HG02642 (cell line): ENCODE data around the gene TBX15.

Experiments
- ATAC-seq: cut with Tn5 transposase; IDR thresholded peaks from one replicate; pipeline ENCODE4 v1.9.1; 2021; ENCODE audit warnings: mild to moderate bottlenecking; ENCODE audit not compliant: unreplicated experiment, poor library complexity

The TBX15 gene

GRCh38 chr1:119002028-119002686, 14.0 kb upstream of the TBX15 start:
- no peak for ATAC-seq

- no peak for ATAC-seq
These were observed 13.3 kb upstream of the TBX15 start for GRCh38 chr1:119001181-119002027.

DNA sequence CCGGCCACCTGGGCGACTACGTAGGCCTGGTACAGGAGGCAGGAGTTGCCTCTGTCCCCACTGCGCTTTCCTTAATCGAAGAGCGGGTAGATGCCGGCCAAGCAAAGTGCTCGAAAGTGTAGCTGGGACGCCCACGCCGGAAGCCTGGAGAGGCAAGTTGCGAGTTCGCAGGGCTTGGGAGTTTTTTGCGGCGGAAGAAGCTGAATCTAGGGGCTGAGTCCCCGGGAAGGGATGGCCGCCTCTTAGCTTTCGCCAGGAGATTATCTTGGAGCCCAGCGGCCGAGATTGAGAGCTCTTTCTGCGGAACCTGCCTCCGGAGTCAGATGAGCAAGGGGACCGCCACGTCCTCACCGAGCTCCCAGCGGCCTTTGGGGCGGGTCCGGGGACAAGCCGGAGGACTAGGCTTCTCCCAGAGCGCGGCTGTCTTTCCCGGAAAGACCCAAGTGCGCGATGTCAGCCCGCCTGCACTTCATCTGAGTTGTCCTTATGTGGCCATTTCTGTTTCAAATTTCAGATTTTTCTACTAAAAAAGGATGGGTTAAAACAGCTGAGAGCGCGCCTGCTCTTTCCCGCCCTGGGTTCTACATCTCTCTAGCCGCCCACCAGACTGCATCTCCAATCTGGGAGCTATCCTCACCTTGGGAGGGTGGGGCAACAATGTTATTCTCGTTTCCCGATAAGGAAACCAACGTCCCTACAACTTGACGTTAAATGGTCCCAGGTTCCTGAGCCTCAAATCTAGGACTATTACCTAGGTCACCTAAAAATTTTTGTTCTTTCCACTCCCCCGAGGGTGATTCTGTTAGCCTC, 12.4 kb upstream of the TBX15 start:
- no peak for ATAC-seq

- ATAC-seq = no peak
These were observed 11.4 kb upstream of the TBX15 start for GRCh38 chr1:118999348-119000071.

- no peak for ATAC-seq
These were observed 10.0 kb upstream of the TBX15 start for GRCh38 chr1:118998171-118998570.

- ATAC-seq = no peak
These were observed 9.1 kb upstream of the TBX15 start for GRCh38 chr1:118997225-118997624.

DNA sequence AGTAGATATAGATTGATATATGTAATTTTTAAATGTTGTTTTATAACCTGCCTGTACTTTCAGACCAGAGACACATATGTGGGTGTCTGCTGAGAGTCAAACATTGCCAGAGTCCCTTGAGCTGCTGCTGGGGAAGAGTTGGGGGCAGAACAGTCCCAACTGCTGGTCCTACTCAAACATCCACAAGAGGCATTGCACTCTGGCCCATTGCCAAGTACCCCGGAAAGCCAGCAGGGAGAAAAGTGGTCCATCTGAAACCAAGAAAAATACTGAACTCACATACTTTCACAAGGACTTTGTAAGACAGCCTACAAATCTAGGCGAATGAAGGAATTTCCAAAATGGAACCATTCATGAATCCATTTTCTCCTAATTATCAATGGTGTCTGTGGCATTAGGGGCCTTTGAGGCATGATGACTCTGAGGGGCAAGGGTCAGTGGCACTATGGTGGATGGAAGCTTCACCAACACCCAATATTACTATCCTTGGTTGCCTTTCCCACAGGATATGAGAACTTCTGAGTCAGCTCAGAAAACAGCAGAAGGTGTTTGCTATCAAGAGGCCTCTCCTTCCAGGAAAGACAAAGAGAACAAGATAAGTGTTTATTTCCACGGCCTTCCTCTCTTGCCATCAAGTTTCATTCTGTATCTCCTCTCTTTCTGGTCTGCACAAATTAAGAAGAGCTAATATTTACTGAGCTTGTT, 7.3 kb upstream of the TBX15 start:
- ATAC-seq = no peak

GRCh38 chr1:118993700-118994026, 5.5 kb upstream of the TBX15 start:
- ATAC-seq = no peak

DNA sequence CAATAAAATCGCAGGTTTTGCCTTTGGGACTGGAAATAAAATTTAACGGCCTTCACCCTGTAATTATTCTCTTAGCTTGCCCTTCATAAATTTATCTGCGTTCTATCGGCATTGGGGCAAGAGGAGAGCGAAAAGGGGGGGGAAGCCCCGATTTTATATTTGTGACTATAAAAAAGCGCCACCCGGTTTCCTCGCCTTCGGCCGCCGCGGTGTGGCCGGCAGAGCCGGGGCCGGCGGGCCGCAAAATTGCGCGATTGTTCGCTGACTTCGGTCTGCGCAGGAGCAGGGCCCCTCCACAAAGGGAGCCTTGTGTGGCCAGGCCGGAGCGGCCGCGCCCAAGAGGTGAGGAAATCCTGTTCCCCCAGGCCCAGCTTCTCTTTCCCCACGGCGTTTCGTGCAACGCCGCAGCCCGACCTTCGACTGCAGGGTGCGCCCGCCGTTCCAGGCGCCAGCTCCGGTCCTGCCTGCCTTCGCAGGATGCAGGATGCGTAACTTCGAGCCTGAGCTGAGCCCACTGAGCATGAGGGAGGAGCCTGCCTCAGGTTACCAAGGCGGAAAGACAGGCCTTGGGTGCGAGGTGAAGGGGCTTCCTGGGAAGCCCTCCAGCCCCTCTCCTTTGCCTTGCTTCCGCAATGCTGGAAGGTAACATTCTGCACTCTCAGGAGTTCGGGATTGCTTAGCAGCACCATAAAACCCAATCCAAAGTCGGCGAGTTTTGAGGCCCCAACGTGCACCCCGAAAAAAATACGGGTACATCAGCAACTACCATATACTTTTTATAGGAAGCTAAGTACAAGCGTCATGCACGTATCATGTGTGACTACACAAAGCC, 4.9 kb upstream of the TBX15 start:
- ATAC-seq = no peak

GRCh38 chr1:118992237-118992825, 4.2 kb upstream of the TBX15 start:
- no peak for ATAC-seq

DNA sequence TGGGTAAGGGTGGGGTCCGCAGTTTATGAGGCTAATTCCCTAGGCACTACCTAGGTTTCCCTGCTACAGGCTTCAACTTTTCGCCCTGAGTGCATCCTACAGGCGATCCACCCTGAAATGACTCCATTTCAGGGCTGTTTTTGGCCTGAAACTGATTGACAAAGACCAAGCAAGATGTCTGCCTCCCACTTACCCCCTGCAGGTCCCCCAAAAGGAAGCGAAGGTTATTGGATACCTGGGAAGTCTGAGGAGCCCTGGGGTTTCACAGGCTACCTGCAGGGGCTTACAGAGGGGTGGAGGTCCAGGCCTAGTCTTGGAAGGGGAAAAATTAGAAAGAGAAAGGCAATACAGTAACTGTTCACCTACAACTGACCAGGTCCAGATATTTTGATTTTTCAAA, 3.3 kb upstream of the TBX15 start:
- no peak for ATAC-seq

DNA sequence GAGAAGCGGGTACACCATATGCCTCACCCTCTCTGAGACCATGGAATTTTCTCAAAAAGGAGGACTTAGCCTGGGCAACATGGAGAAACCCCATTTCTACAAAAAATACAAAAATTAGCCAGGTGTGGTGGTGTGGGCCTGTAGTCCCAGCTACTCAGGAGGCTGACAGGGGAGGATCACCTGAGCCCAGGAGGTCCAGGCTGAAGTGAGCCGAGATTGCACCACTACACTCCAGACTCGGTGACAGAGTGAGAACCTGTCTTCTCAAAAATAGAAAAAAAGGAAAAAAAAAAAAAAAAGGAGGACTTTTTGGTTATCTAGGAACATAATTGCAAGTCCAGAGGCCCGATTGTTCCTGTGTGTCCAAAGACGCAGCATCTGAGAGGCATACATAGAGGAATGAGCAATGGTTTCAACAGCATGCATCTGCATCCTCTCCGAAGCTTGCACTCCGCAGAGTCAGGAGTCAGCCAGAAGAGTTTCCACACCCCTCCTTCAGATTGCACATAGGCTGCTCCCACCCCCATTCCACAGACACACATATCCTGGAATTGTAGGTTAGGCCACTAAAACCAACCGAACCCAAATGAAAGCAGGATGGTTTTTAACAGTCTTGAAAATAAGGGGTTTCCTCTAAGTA, 2.5 kb upstream of the TBX15 start:
- ATAC-seq = no peak

DNA sequence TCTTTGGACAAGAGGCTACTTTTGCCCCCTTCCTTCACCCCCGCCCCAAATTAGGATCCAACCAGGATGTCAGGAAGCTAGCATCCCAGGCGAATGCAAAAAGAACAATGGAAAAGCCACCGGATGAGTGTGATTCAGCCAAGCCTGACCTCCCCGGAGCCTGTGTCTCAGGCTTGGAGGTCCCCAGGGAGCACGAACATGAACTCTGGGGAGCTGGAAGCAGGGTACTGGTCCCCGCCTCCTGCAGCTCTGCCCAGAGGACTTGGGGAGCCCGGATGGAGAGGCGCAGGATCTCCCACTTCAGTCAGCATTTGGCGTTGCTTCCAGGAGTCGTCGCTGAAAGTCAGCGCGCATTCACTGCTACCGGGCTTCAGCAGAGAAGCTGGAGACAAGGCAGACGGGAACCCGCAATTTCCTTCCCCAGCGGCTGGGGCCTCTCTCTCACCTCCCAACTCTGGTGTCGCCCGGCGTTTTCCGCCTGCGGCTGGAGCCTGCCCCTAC, 1.8 kb upstream of the TBX15 start:
- ATAC-seq = no peak

DNA sequence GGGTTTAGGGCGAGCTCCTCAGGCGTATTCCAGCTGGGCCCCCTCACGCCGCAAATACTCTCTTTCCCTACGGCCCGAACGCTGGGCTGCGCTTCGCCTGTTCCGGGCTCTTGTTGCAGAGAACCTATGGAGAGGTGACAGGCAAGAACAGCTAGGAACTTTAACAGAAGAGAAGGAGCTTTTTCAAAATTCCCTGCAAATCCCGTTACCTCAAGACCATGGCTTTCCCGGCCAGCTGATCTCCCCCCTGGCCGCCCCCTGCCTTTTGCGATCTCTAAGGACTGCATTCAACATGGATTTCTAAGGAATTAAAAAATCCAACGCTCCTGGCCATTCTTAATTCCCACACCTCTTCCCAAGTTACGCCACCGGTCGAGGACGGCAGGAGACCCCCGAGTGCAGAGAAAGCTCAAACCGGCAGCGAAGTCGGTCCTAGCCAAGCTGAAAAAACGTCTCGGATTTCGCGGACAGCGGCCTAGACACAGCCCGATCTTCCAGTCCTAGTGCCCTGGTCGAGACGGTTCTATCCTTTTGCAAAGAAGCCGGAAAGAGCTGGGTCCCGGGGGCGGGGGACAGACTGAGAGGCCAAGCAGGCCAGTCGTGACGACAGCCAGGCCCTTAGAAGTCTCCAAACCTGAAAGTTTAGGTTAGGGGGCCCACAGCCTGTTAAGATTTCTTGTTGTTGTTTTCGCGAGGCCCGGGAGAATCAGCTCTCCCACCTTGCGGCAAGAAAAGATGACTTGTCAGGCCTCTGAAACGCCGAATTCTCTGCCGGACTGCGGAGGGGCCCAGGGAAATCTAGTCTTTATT, 1.1 kb upstream of the TBX15 start:
- ATAC-seq = no peak

DNA sequence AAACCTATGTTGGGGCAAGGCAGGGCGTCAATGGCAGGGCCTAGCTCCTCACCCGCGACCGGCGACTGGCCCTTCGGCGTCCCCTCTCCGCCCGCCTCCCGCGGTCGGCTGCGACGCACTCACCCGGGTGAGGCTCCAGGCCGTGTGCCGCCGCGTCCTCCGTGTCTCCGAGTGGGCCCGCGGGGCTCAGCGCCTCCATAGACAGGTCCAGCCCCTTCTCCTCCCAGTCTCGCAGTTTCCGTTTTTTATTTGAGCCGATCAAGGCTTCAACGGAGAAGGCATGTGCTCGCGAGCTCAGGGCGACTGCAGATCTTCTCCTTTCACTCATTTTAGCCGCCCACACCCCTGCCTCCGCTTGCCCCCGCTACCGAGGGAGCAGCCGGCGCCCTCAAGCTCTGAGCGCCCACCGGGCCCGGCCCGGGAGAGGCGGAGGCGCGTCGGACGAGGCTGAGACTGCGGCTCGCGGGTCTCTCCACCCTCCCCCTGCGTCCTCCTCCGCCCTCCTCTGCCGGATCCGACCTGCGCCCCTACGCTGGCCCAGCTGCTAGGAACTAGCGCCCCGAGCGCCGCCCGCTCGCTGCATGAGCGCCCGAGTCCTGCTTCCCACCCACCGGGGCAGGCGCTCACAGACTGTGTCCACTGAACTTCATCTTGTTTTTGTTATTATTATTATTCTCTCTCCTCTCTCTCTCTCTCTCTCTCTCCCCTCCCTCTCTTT, 516 bp downstream of the TBX15 start:
- no peak for ATAC-seq

- no peak for ATAC-seq
These were observed 1.3 kb downstream of the TBX15 start for GRCh38 chr1:118986555-118987467.
